ENCODE data around the gene ZC3H7A. TPM values are rescaled to one million over a fixed set of nuclear protein-coding genes. Genes with fewer than 3 reads are reported as not detected.

Gene ZC3H7A
- total and polyA plus RNA-seq, 2 of the 8 experiments (the other 6 are each of a cell fraction or from before 2014, with no cell fraction given), result 32.0 to 55.9 TPM

GRCh38 chr16:11799509-11800381, 2.7 kb upstream of the ZC3H7A start (continued):
- TF ChIP-seq SUZ12 (IDR thresholded peaks at IDR 0.05; ENCODE audit: low read length) (no peak), POLR2A (IDR thresholded peaks at IDR 0.05; ENCODE audit: control extremely low read depth in 1 of 2, low read depth in 2 of 2, low read length in 2 of 2) (no peak), HDAC2 (IDR thresholded peaks at IDR 0.05; ENCODE audit: borderline replicate concordance in 1 of 2, low read depth in 2 of 2, low read length in 2 of 2) (no peak), RFX5 (IDR thresholded peaks at IDR 0.05; ENCODE audit: borderline replicate concordance, low read depth, low read length) (no peak)
